Hypothalamus (tissue), 51 donors: ENCODE data around the gene ZNF84.

Experiments used
- DNase-seq, 51 donors: peaks; one replicate each; lab custom pipeline; 2025; lab: John Stamatoyannopoulos, UW

The ZNF84 gene

DNA sequence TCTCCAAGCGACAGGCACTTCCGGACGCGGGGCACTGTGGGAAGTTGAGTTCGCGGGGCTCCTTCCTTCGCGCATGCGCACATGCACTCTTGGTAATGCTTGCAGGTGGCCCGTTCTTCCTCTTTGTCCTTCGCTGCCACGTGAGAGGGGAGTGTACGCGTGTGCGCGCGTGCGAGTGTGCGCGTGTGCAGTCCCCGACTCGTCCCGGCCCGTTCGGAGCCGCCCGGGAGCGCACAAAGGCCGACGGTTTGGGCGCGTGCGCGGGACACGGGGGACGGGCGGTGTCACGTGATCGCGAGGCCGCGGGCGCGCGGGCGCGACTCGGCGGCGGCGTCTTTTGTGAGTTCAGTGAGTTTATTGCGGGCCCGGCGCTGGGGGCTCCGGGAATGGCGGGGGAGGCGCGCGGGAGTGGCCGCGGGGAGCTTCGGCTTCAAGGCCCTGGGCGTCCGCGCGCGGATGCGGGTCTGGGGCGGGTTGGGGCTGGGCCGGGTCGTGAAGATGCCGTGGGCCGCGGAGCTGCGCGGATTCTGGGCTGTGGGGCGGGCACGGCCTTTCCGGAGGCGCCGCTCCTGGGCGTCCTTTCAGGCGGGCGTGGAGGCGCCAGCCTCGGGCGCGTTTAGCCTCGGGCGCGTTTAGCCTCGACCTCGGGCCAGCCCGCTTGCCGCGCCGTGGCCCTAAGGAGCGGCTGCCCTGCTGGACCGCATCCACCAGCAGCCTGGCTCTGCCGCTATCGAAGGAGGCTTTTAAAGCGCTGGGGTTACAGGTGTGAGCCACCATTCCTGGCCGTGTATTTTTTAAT lies at the start of gene ZNF84:
Gene ZNF84 (plus strand): TSS at position 303 of the 799 bp plus-strand sequence. CDS start 3,959 bp downstream, outside the sequence.
- DNase-seq = peak; percentile 73 to 99 (median 91)

DNA sequence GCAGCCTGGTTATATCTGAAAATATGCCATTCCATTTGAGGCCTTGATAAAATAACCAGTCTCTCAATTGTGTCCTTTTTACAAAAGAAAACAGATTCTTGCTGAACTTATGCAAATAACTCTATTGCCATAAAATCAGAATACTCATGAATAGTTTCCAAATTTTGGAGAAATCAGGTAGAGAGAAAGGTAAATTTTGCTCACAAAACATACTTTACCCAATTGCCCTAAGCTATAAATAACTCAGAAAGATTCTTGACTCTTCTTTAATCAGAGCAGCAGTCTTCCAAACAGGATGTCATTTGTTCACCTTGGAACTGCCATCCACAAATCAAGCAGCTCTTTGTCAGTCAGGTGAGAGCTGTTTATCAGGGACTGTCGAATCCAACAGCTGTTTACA lies 38.6 kb upstream of the ZNF84 start:
- no peak for DNase-seq

DNA sequence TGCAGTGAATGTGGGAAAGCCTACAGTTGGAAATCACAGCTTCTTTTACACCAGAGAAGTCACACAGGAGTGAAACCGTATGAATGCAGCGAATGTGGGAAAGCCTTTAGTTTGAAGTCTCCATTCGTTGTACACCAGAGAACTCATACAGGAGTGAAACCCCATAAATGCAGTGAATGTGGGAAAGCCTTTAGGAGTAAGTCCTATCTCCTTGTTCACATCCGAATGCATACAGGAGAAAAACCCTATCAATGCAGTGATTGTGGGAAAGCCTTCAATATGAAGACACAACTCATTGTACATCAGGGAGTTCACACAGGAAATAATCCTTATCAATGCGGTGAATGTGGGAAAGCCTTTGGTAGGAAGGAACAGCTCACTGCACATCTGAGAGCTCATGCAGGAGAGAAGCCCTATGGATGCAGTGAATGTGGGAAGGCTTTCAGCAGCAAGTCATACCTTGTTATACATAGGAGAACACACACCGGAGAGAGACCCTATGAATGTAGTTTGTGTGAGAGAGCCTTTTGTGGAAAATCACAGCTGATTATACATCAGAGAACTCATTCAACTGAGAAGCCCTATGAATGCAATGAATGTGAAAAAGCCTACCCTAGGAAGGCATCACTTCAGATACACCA lies 26.5 kb upstream of the ZNF84 start:
- no peak for DNase-seq

DNA sequence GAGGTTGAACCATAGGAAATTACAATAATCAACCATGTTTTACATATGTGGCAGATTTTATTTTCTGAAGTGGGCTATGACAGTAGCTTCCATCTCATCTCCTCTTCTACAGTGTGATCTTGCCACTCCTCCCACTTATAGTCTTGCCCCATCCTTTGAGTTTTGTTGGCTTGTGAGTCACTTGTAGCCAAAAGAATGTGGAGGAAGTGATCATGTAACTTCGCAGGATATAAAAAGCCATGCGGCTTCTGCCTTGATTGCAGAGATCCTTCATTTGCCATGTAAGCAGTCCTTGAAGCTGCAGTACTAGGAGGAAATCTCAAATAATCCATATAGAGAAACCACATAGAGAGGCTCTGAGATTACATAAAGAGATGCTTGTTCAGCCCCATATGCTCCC lies 13.7 kb upstream of the ZNF84 start:
- DNase-seq = no peak

DNA sequence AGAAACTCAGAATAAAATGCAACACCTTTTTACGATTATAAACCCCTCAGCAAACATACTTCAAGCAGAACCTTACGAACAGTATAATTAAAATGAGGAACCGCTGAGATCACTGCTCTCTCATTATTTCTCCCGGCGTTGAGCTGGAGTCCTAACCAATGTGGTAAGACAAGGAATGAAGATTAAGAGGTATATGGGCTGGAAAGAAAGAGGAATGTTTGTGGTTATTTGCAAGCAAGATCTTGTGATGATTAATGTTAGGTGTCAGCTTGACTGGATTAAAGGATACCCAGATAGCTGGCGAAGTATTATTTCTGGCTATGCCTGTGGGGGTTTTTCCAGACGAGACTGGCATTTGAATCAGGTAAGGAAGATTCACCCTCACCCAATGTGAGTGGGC lies 10.3 kb upstream of the ZNF84 start:
- no peak for DNase-seq

DNA sequence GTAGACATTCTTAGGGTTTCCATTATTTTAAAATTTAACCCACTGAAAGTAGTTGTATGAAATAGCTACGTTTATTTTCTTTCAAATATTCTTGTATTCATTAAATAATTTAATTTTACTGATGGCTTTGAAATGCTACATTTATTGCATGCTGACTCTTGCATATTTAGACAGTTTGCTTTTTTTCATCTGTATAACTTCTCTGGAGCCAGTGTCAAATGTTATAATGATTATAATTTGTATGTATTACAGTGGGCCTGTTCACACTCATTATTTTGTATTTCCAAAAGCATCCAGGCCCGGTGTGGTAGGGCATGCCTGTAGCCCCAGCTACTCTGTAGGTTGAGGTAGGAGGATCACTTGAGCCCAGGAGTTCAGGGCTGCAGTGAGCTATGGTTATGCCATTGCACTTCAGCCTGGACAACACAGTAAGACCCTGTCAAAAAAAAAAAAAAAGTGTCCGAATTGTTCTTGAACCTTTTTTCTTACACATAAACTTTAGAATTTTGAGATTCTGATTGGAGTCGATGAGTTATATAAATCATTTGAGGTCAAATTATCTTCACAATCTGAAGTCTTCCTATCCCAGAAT lies 905 bp downstream of the ZNF84 start:
- DNase-seq = no peak

DNA sequence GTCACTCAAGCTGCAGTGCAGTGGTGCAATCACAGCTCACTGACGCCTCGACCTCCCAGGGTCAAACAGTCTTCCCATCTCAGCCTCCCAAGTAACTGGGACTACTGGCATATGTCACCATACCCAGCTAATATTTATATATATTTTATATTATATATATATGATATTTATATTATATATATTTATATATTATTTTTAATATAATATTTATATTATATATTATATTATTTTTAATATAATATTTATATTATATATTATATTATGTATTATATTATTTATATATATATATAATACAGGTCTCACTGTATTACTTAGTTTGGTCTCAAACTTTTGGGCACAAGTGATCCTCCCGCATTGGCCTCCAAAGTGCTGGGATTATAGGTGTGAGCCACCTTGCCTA lies 9.4 kb downstream of the ZNF84 start:
- DNase-seq = no peak

DNA sequence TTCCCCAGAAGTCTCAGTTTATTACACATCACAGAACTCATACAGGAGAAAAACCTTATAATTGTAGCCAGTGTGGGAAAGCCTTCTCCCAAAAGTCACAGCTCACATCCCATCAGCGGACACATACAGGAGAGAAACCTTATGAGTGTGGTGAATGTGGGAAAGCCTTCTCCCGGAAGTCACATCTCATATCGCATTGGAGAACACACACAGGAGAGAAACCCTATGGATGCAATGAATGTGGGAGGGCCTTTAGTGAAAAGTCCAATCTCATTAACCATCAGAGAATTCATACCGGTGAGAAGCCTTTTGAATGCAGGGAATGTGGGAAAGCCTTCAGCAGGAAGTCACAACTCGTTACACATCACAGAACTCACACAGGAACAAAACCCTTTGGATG lies 20.1 kb downstream of the ZNF84 start:
- DNase-seq = no peak

DNA sequence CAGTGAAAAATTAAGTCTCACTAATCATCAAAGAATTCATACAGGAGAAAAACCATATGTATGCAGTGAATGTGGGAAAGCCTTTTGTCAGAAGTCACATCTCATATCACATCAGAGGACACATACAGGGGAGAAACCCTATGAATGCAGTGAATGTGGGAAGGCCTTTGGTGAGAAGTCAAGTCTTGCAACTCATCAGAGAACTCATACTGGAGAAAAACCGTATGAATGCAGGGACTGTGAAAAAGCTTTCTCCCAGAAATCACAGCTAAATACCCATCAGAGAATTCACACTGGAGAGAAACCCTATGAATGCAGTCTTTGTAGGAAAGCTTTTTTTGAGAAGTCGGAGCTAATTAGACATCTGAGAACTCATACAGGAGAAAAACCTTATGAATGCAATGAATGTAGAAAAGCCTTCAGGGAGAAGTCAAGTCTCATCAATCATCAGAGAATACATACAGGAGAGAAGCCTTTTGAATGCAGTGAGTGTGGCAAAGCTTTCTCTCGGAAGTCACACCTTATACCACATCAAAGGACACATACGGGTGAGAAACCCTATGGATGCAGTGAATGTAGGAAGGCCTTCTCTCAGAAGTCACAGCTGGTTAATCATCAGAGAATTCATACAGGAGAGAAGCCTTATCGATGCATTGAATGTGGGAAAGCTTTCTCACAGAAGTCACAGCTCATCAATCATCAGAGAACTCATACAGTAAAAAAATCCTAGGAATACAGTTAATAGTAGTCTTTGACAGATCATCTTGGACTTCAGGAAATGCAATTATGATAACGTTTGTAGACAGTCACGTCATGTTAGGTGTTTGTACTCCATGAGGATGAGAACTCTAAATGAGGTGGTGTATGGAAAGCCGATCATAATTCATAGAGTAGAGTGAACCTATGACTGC lies 21.1 kb downstream of the ZNF84 start:
- DNase-seq = no peak

DNA sequence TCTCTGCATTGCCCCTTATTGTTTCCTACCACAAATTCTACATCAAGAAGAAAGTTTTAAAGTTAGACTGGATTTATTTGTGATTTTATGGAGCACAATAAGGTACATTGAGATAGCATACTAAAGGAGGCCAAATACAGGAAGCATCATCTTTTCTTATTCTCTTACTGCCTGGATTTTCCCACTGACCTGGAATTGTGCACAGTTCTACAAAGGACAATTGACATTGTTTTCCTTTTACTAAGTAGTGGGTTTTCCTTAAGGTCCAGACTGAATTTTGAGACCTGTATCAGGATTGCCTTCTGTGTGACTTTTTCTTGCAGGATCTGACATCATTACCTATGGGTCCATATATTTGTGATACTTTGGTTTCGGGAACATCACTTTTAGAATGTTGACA lies 24.6 kb downstream of the ZNF84 start:
- DNase-seq = no peak

DNA sequence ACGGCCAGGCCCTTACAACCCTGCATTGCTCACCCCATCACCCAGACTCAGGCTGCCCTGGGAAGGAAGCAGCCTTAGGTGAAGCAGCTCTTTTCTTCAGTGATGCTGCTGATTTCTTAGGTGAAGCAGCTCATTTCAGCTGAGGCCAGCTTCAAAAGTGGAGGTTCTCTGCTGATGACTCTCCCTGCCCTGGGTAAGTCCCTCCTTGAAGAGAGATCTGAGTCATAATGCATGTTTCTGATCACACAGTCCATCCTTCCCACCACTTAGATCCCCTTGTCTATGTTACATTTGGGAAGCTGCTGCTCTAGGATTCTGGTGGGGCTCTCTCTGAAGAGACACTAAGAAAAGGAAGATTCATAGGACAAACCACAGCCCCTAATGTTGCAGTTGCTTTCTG lies 26.2 kb downstream of the ZNF84 start:
- DNase-seq = no peak

DNA sequence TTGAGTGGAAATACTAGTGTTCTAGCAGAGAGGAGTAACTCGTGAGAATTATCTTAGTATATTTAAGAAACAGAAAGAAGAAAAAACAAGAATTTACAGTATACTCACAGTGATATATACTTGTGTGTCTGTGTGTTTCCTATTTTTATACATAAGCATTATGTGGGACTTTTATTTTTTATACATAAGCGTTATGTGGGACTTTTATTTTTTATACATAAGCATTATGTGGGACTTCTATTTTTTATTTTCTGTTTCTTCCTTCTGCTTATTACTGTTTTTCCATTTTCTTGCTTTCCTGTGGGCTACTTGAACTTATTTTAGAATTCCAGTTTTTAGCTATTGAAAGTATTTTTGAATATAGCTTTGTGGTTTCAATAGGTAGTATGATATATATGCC lies 36.5 kb downstream of the ZNF84 start:
- DNase-seq = no peak

DNA sequence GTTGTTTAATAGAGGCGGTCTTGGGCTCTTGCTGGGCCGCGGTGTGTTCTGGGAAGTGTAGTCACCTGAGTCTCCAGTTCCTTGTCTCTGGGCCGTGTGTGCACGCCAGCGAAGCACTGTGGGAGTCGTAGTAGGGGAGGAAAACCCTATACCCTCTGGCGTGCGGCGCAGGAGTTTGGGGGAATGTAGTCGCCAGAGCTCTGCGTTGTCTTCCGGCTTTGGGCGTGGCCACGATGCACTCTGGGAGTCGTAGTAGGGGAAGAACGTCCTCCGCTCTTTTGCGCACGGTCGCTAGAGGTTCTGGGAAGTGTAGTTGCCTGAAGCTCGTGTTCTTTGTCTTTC lies 42.7 kb downstream of the ZNF84 start:
- DNase-seq = peak in 49 of 51 donors; percentile 88 to 100 (median 98)

DNA sequence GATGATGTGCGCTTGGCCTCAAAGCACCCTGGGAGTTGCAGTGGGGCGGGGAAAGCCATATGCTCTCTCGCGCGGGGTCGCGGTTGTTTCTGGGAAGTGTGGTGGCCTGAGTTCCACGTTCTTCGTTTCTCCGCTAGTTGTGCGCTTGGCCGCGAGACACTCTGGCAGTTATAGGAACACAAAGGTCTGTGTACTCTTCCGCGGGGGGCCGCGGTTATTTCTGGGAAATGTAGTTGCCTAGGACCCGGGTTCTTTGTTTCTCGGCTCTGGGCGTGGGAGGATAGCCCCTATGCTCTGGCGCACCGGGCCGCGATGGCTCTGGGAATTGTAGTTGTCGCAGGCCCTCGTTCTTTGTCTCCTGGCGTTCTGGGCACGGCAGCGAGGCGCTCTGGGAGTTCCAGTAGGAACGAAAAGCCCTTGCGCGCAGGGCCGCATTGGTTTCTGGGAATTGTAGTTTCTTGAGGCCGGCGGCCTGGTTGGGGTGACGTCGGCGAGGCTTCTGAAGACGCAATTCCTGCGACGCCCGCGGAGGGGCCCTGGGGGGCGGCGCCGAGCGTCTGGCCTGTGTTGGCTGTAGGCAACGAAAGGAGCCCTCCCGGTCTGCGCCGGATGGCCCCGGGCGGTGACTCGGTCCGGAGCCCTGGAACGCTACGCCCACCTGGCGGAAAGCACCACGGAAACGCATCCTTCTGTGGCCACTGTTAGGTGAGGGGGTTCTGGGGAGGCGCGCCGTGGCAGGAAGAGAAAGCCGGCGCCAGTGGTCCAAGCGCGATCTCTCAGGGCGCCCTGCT lies 43.3 kb downstream of the ZNF84 start, which contains the start of gene ZNF140:
Gene ZNF140 (plus strand): TSS at position 556 of the 791 bp plus-strand sequence. CDS start 398 bp downstream, outside the sequence.
- DNase-seq = peak; percentile 88 to 100 (median 98)

DNA sequence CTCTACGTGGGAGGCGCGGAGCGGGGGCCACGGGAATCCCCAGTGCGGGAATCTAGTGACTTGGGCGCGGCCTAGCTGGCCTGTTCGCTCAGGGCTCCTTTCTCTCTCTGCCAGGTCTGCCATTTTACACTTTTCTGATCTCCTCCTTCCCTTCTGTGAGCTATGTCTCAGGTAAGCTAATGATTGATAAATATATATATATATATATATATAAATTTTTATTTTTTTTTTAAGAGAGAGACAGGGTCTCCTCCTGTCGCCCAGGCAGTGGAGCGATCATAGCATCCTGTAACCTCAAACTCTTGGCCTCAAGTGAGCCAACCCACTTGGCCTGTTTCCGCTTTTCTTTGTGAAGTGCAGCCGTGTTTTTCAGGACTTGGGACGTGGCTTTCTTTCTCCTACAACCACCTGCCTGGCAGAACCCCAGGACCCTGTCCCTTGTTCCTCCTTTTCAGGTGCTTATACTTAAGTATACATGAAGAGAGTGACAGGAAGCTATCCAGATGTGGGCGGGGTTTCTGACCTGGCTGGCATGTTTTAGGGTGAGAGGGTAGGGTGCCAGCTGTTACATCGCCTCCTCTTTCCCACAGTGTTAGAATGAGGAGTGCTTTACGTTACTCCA lies 44.0 kb downstream of the ZNF84 start:
- peak in 1 of 51 donors; percentile 6 for DNase-seq

DNA sequence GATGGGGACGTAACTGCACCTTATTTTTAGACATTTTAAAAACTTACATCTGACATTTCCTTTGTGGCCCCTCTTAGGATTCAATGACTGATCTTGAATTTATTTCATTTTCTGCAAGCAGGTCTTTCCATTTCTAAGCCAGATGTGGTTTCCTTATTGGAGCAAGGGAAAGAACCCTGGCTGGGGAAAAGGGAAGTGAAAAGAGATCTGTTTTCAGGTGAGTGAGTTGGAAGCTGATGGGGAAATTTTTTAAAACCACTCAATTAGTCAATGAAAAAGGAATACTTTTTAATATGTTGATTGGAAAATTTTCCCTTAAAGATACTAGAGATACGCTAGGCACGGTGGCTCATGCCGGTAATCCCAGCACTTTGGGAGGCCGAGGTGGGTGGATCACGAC lies 46.0 kb downstream of the ZNF84 start:
- no peak for DNase-seq

DNA sequence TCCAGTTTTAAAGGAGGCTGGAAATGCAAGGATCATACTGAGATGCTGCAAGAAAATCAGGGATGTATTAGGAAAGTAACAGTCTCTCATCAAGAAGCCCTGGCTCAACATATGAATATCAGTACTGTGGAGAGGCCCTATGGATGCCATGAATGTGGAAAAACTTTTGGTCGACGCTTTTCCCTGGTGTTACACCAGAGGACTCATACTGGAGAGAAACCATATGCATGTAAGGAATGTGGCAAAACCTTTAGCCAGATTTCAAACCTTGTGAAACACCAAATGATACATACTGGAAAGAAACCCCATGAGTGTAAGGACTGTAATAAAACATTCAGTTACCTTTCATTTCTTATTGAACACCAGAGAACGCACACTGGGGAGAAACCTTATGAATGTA lies 68.3 kb downstream of the ZNF84 start:
- no peak for DNase-seq

DNA sequence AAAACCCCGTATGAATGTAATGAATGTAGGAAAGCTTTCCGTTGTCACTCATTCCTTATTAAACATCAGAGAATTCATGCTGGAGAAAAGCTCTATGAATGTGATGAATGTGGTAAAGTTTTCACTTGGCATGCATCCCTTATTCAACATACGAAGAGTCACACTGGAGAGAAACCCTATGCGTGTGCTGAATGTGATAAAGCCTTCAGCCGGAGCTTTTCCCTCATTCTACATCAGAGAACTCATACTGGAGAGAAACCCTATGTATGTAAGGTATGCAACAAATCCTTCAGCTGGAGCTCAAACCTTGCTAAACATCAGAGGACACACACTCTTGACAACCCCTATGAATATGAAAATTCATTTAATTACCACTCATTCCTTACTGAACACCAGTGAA lies 68.9 kb downstream of the ZNF84 start:
- DNase-seq = no peak

DNA sequence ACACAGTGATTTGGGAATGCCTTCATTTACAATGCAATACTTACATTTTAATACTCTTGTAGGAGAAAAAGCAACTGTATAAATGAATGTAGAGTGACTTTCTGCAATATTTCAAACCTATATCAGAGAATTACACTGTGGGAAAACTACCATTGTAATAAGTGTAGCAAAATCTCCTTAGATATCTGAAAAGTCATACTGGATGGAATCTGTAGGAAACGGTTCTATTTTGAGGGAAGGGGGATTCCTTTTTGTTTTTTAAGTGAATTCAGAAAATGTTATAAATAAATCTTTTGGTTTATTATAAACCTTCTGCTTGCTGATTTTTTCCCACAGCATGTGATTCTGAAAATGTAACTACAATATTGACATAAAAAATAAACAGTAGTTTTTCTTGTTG lies 69.8 kb downstream of the ZNF84 start:
- DNase-seq = no peak

DNA sequence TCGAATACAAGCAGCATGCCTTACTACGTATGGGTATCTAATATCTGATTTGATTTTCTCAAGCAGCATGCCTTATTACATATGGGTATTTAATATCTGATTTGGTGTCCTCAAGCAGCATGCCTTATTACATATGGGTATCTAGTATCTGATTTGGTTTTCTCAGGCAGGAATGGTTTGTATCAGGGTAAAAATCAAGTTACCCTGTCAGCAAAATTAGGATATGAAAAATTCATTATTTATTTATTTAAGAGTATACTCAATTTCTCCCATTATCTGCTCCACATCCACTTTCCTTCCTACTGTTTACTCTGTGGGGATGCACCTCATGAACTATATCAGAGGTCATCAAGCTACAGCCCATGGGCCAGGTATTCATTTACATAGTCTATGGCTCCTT lies 70.8 kb downstream of the ZNF84 start:
- no peak for DNase-seq
